PC-3 (cell line): ENCODE data around the gene HEPN1.

Experiments
- EZH2 ChIP-seq: fragments of 300-600 bp; sonication (generic); IDR thresholded peaks from one replicate; pipeline ENCODE4 v1.6.1; 2017; ENCODE audit warnings: antibody characterized with exemption, mild to moderate bottlenecking, low read length; ENCODE audit not compliant: unreplicated experiment
- EZH2phosphoT487 ChIP-seq: fragments of 300-600 bp; sonication (generic); IDR thresholded peaks from 2 replicates; pipeline ENCODE4 v1.6.1; 2018; ENCODE audit warnings: mild to moderate bottlenecking, antibody characterized with exemption, low read length, borderline replicate concordance
- TF ChIP-seq, protein P1 (sequence below): fragments of 300-600 bp; sonication (generic); conservative IDR thresholded peaks from 2 replicates; pipeline ENCODE4 v1.5.1; 2017; ENCODE audit warnings: antibody characterized with exemption, low read depth, mild to moderate bottlenecking, low read length

DNA sequence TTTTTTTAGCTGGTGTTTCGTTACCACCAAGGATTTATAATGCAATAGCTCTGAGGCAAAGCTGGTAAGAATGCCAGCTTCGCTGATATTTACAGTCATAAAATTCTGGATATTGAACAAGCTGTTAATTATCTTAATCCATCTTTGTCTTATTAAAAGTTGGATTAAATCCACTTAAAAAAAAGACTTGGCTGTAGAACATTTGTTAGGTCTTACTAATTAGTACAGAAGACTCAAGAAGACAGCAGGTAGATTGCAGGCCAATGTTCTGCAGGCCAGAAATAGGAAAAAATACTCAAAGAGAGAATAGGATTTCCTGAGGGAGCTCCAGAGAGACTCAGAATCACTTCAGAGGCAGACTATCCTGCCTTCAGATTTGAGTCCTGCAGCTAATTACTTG is 28.9 kb upstream of the HEPN1 start:
- TF ChIP-seq EZH2 (no peak), EZH2phosphoT487 (no peak)
- TF ChIP-seq, protein P1, sequence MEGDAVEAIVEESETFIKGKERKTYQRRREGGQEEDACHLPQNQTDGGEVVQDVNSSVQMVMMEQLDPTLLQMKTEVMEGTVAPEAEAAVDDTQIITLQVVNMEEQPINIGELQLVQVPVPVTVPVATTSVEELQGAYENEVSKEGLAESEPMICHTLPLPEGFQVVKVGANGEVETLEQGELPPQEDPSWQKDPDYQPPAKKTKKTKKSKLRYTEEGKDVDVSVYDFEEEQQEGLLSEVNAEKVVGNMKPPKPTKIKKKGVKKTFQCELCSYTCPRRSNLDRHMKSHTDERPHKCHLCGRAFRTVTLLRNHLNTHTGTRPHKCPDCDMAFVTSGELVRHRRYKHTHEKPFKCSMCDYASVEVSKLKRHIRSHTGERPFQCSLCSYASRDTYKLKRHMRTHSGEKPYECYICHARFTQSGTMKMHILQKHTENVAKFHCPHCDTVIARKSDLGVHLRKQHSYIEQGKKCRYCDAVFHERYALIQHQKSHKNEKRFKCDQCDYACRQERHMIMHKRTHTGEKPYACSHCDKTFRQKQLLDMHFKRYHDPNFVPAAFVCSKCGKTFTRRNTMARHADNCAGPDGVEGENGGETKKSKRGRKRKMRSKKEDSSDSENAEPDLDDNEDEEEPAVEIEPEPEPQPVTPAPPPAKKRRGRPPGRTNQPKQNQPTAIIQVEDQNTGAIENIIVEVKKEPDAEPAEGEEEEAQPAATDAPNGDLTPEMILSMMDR: no peak
